Endothelial cell (in vitro differentiated cells): ENCODE data around the gene P3H2. TPM values are rescaled to one million over a fixed set of nuclear protein-coding genes. Genes with fewer than 3 reads are reported as not detected.
"Not testable (repeated sequence)": the region's sequence is repeated elsewhere in the genome, so short reads cannot be mapped to it uniquely, and the experiment has no call there.

Experiments used
- DNase-seq: peaks from one replicate; pipeline ENCODE4 v3.0.0; 2021; ENCODE audit warnings: low spot score
- H3K27ac Mint-ChIP-seq: one replicate; pipeline ENCODE4 v1.8.0; 2021; ENCODE audit warnings: mixed read lengths, inconsistent platforms; ENCODE audit not compliant: unreplicated experiment
- H3K27me3 Mint-ChIP-seq: one replicate; pipeline ENCODE4 v1.8.0; 2021; ENCODE audit warnings: mild to moderate bottlenecking, moderate library complexity, mixed read lengths, inconsistent platforms; ENCODE audit not compliant: unreplicated experiment
- H3K36me3 Mint-ChIP-seq: one replicate; pipeline ENCODE4 v1.8.0; 2021; ENCODE audit warnings: mild to moderate bottlenecking, low read depth, mixed read lengths, inconsistent platforms; ENCODE audit not compliant: unreplicated experiment
- H3K4me1 Mint-ChIP-seq: one replicate; pipeline ENCODE4 v1.8.0; 2021; ENCODE audit warnings: mild to moderate bottlenecking, mixed read lengths, inconsistent platforms; ENCODE audit not compliant: unreplicated experiment
- H3K4me3 Mint-ChIP-seq: one replicate; pipeline ENCODE4 v1.8.0; 2021; ENCODE audit warnings: mild to moderate bottlenecking, mixed read lengths, inconsistent platforms; ENCODE audit not compliant: unreplicated experiment
- H3K9me3 Mint-ChIP-seq: one replicate; pipeline ENCODE4 v1.8.0; 2021; ENCODE audit warnings: mixed read lengths, inconsistent platforms; ENCODE audit not compliant: unreplicated experiment
- CTCF ChIP-seq: fragments of 200-600 bp; sonication (generic); IDR thresholded peaks from one replicate; pipeline ENCODE4 v1.5.0; 2021; ENCODE audit warnings: antibody characterized with exemption; ENCODE audit not compliant: unreplicated experiment
- total RNA-seq: library from RNA; stranded (reverse); fragmentation: NEBNext Ultra II Directional; extraction: Animal tissue kit (Norgen Biotek cat#: 25700); gene quantifications from one replicate; pipeline ENCODE4 v1.2.1, GENCODE V29; 2021; ENCODE audit not compliant: unreplicated experiment

P3H2 gene
- total RNA-seq, 1 donor from 2014 or later, result 1.5 TPM

- no peaks in the 10 kb centered on the region for H3K27me3 Mint-ChIP-seq
- no peak overlapping the region for H3K27ac Mint-ChIP-seq
- no peaks in the 10 kb centered on the region for H3K9me3 Mint-ChIP-seq
- H3K36me3 Mint-ChIP-seq, result no peaks in the 10 kb centered on the region
- H3K4me1 Mint-ChIP-seq, result no peaks in the 10 kb centered on the region
- TF ChIP-seq CTCF, result no peak
- no peak for DNase-seq
- H3K4me3 Mint-ChIP-seq, result no peak overlapping the region
Measured at GRCh38 chr3:190076136-190076535, 44.6 kb downstream of the P3H2 start.

- no peaks in the 10 kb centered on the region for H3K27me3 Mint-ChIP-seq
- no peak overlapping the region for H3K27ac Mint-ChIP-seq
- H3K4me3 Mint-ChIP-seq, result no peak overlapping the region
- H3K36me3 Mint-ChIP-seq, result no peaks in the 10 kb centered on the region
- TF ChIP-seq CTCF, result no peak
- DNase-seq, result no peak
- H3K4me1 Mint-ChIP-seq, result no peaks in the 10 kb centered on the region
- H3K9me3 Mint-ChIP-seq, result no peaks in the 10 kb centered on the region
Measured at GRCh38 chr3:190074817-190075216, 45.9 kb downstream of the P3H2 start.

GRCh38 chr3:190073264-190074008 is 47.3 kb downstream of the P3H2 start:
- no peak for TF ChIP-seq CTCF
- no peak overlapping the region for H3K4me3 Mint-ChIP-seq
- no peaks in the 10 kb centered on the region for H3K36me3 Mint-ChIP-seq
- H3K27ac Mint-ChIP-seq, result no peak overlapping the region
- H3K9me3 Mint-ChIP-seq, result no peaks in the 10 kb centered on the region
- no peaks in the 10 kb centered on the region for H3K27me3 Mint-ChIP-seq
- no peaks in the 10 kb centered on the region for H3K4me1 Mint-ChIP-seq
- no peak for DNase-seq

- H3K4me3 Mint-ChIP-seq, result no peak overlapping the region
- TF ChIP-seq CTCF, result no peak
- no peaks in the 10 kb centered on the region for H3K27me3 Mint-ChIP-seq
- H3K36me3 Mint-ChIP-seq, result no peaks in the 10 kb centered on the region
- no peak overlapping the region for H3K27ac Mint-ChIP-seq
- H3K4me1 Mint-ChIP-seq, result no peaks in the 10 kb centered on the region
- H3K9me3 Mint-ChIP-seq, result no peaks in the 10 kb centered on the region
- no peak for DNase-seq
Measured at GRCh38 chr3:190072856-190073255, 47.8 kb downstream of the P3H2 start.

- H3K27ac Mint-ChIP-seq, H3K27me3 Mint-ChIP-seq: not testable (repeated sequence)
Measured at GRCh38 chr3:190071921-190072320, 48.8 kb downstream of the P3H2 start.

More at GRCh38 chr3:190071921-190072320, 48.8 kb downstream of the P3H2 start:
- not testable (repeated sequence) for H3K4me1 Mint-ChIP-seq, H3K4me3 Mint-ChIP-seq, H3K9me3 Mint-ChIP-seq, H3K36me3 Mint-ChIP-seq, DNase-seq
